IMR-90 (cell line): Measurements from ENCODE around the gene HJURP.

Experiments used
- BHLHE40 ChIP-seq: fragments of 150-350 bp; IDR thresholded peaks from 2 replicates; pipeline ENCODE4 v1.6.1; 2016; ENCODE audit warnings: mild to moderate bottlenecking, low read depth, low read length
- CHD1 ChIP-seq: IDR thresholded peaks from 2 replicates; pipeline ENCODE4 v1.6.1; 2012; ENCODE audit warnings: low read depth, low read length, improper control_type of control experiment
- MAZ ChIP-seq: IDR thresholded peaks from 2 replicates; pipeline ENCODE4 v1.6.1; 2012; ENCODE audit warnings: low read depth, mild to moderate bottlenecking, low read length, improper control_type of control experiment, moderate library complexity, borderline replicate concordance
- TF ChIP-seq, protein P1 (sequence below): conservative IDR thresholded peaks from 2 replicates; pipeline ENCODE4 v1.5.1; 2012; ENCODE audit warnings: mild to moderate bottlenecking, low read depth, low read length, improper control_type of control experiment

DNA sequence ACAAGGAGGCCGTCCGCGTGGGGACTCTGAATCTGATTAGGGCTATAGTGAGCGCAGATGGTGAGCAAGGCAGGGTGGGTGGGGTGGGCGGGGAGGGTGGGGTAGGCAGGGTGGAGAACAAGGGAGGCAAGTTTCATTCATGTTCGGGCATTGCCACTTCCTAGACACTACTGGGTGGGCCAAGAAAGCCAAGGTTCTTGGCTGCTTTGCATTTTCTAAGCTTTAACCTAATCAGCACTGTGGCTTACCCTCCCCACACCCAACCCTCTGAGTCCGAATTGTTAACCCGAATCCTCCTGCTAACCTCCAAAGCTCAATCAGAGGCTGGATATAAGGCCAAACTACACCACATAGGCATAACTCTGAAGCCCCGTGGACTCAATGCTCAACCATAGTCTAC is 58.1 kb downstream of the HJURP start:
- TF ChIP-seq BHLHE40 (no peak), MAZ (no peak), CHD1 (no peak)
- TF ChIP-seq, protein P1, sequence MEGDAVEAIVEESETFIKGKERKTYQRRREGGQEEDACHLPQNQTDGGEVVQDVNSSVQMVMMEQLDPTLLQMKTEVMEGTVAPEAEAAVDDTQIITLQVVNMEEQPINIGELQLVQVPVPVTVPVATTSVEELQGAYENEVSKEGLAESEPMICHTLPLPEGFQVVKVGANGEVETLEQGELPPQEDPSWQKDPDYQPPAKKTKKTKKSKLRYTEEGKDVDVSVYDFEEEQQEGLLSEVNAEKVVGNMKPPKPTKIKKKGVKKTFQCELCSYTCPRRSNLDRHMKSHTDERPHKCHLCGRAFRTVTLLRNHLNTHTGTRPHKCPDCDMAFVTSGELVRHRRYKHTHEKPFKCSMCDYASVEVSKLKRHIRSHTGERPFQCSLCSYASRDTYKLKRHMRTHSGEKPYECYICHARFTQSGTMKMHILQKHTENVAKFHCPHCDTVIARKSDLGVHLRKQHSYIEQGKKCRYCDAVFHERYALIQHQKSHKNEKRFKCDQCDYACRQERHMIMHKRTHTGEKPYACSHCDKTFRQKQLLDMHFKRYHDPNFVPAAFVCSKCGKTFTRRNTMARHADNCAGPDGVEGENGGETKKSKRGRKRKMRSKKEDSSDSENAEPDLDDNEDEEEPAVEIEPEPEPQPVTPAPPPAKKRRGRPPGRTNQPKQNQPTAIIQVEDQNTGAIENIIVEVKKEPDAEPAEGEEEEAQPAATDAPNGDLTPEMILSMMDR, result no peak
